Ascending aorta (tissue), 2 donors: ENCODE results near the gene NOC3L. TPM values are rescaled to one million over a fixed set of nuclear protein-coding genes. Genes with fewer than 3 reads are reported as not detected.

Source experiments
- DNase-seq, 2 donors: peaks; one replicate each; pipeline ENCODE4 v3.0.0-alpha.2; 2019; ENCODE audit warnings: low spot score in 2 of 2
- H3K27ac ChIP-seq, 2 donors: fragments of 200-600 bp; sonication (generic); one replicate each; pipeline ENCODE4 v1.5.1; 2016 to 2017; ENCODE audit warnings: mild to moderate bottlenecking in 1 of 2
- H3K27me3 ChIP-seq: fragments of 200-600 bp; sonication (generic); one replicate; pipeline ENCODE4 v1.5.1; 2017
- H3K36me3 ChIP-seq, 2 donors: fragments of 200-600 bp; sonication (generic); one replicate each; pipeline ENCODE4 v1.5.1; 2016
- H3K4me1 ChIP-seq, 2 donors: fragments of 200-600 bp; sonication (generic); one replicate each; pipeline ENCODE4 v1.5.1; 2016 to 2017; ENCODE audit warnings: mild to moderate bottlenecking in 1 of 2
- H3K4me3 ChIP-seq, 2 donors: fragments of 200-600 bp; sonication (generic); one replicate each; pipeline ENCODE4 v1.5.1; 2016 to 2017; ENCODE audit warnings: mild to moderate bottlenecking in 1 of 2
- H3K9me3 ChIP-seq, 2 donors: fragments of 200-600 bp; sonication (generic); one replicate each; pipeline ENCODE4 v1.5.1; 2016
- CTCF ChIP-seq, 3 experiments: fragments of 200-600 bp in 2 of 3; fragments of 450-650 bp in 1 of 3; sonication (generic) in 2 of 3; IDR thresholded peaks; one replicate each; pipeline ENCODE4 v1.5.1; 2016 to 2019; ENCODE audit warnings: antibody characterized with exemption in 3 of 3, mild to moderate bottlenecking in 1 of 3, moderate library complexity in 1 of 3
- intact Hi-C: fragments of 100-400 bp; cut with DNase I; formaldehyde crosslinking; loops from one replicate; pipeline ENCODE4 v1.15.1; 2023
- total RNA-seq: library from RNA; depleted of rRNA; stranded (reverse); fragments of >200 nt; gene quantifications from one replicate; pipeline ENCODE4 v1.1.0, GENCODE V29; 2016

The NOC3L gene
- 7.9 TPM for total RNA-seq

GRCh38 chr10:94362360-94363250 is at the start of gene NOC3L:
TSS of gene NOC3L (minus strand) at chr10:94362939. CDS start at chr10:94362838, 101 bp downstream.
- Histone ChIP-seq H3K27me3 (no peaks in the 10 kb centered on the region), H3K4me3 (peak within 1 kb of the TSS; percentile 55 to 72), H3K4me1 (peaks cover 3 to 11% of the 10 kb centered on the region in 2 donors), H3K36me3 (peaks cover 0 to 6% of the 10 kb centered on the region in 2 donors), H3K27ac (peak within 1 kb of the TSS; percentile 35 to 69), H3K9me3 (no peaks in the 10 kb centered on the region)
- peak; percentile 70 to 98 for DNase-seq
- intact Hi-C loops, result loop anchor here (1.0 to 2.0 kb wide), 2 partner anchors 40 to 82 kb away; partner anchors contain the start of gene TBC1D12
- TF ChIP-seq CTCF (IDR thresholded peaks at IDR 0.05), result peak; percentile 73 to 94 (median 88)

- H3K27ac ChIP-seq, result no peak overlapping the region
- H3K36me3 ChIP-seq, result no peaks in the 10 kb centered on the region
- peaks cover 0 to 10% of the 10 kb centered on the region in 2 donors for H3K4me1 ChIP-seq
- DNase-seq, result no peak
- no peak overlapping the region for H3K4me3 ChIP-seq
- H3K9me3 ChIP-seq, result no peaks in the 10 kb centered on the region
- intact Hi-C loops, result no loop called here
- TF ChIP-seq CTCF (IDR thresholded peaks at IDR 0.05), result no peak
- no peaks in the 10 kb centered on the region for H3K27me3 ChIP-seq
Measured at GRCh38 chr10:94412449-94412848, 49.7 kb upstream of the NOC3L start.

- Histone ChIP-seq H3K4me3 (no peak overlapping the region), H3K4me1 (peaks cover 0 to 10% of the 10 kb centered on the region in 2 donors)
Measured at GRCh38 chr10:94411304-94411703, 48.6 kb upstream of the NOC3L start.

GRCh38 chr10:94409021-94409657 is 46.4 kb upstream of the NOC3L start:
- H3K36me3 ChIP-seq, result no peaks in the 10 kb centered on the region
- H3K9me3 ChIP-seq, result no peaks in the 10 kb centered on the region
- peaks cover 0 to 15% of the 10 kb centered on the region in 2 donors for H3K4me1 ChIP-seq
- H3K4me3 ChIP-seq, result no peak overlapping the region
- DNase-seq, result no peak
- H3K27ac ChIP-seq, result no peak overlapping the region
- TF ChIP-seq CTCF (IDR thresholded peaks at IDR 0.05), result no peak
- intact Hi-C loops, result no loop called here
- H3K27me3 ChIP-seq, result no peaks in the 10 kb centered on the region

More at GRCh38 chr10:94411304-94411703, 48.6 kb upstream of the NOC3L start:
- Histone ChIP-seq H3K9me3 (no peaks in the 10 kb centered on the region), H3K27me3 (no peaks in the 10 kb centered on the region), H3K36me3 (no peaks in the 10 kb centered on the region), H3K27ac (no peak overlapping the region)
- no peak for TF ChIP-seq CTCF (IDR thresholded peaks at IDR 0.05)
- no peak for DNase-seq
- intact Hi-C loops, result no loop called here

- intact Hi-C loops, result no loop called here
- Histone ChIP-seq H3K27ac (no peak overlapping the region), H3K9me3 (no peaks in the 10 kb centered on the region), H3K36me3 (no peaks in the 10 kb centered on the region), H3K27me3 (no peaks in the 10 kb centered on the region), H3K4me3 (no peak overlapping the region), H3K4me1 (peaks cover 0 to 7% of the 10 kb centered on the region in 2 donors)
- no peak for DNase-seq
- TF ChIP-seq CTCF (IDR thresholded peaks at IDR 0.05), result no peak
Measured at GRCh38 chr10:94407668-94408067, 44.9 kb upstream of the NOC3L start.
